Astrocyte (in vitro differentiated cells and primary cell): ENCODE results near the gene TTC27. TPM values are rescaled to one million over a fixed set of nuclear protein-coding genes. Genes with fewer than 3 reads are reported as not detected.

ENCODE experiments used
- DNase-seq: peaks from one replicate; pipeline ENCODE4 v3.0.0-alpha.2; 2010; ENCODE audit warnings: low read depth
- FAIRE-seq: peaks from 2 replicates; lab custom pipeline; 2011; peaks lifted over from hg19 to GRCh38; lab: Jason Lieb, UNC
- H2AFZ ChIP-seq: 2 replicates; pipeline ENCODE4 v1.6.0; 2012; ENCODE audit warnings: low read depth, low read length, inconsistent platforms
- H3K27ac ChIP-seq: 2 replicates; pipeline ENCODE4 v1.5.1; 2011; ENCODE audit warnings: low read depth, low read length, inconsistent platforms
- H3K27me3 ChIP-seq: 2 replicates; pipeline ENCODE4 v1.6.0; 2011; ENCODE audit warnings: low read length, inconsistent platforms; ENCODE audit not compliant: insufficient read depth
- H3K36me3 ChIP-seq: 2 replicates; pipeline ENCODE4 v1.5.1; 2011; ENCODE audit warnings: low read length, inconsistent platforms; ENCODE audit not compliant: insufficient read depth
- H3K4me1 ChIP-seq: 2 replicates; pipeline ENCODE4 v1.5.1; 2011; ENCODE audit warnings: low read length, inconsistent platforms; ENCODE audit not compliant: insufficient read depth
- H3K4me2 ChIP-seq: 2 replicates; pipeline ENCODE4 v1.6.0; 2012; ENCODE audit warnings: low read length, inconsistent platforms
- H3K4me3 ChIP-seq: 2 replicates; pipeline ENCODE4 v1.5.1; 2011; ENCODE audit warnings: low read depth, mild to moderate bottlenecking, low read length, inconsistent platforms; ENCODE audit not compliant: insufficient read depth
- H3K79me2 ChIP-seq: 2 replicates; pipeline ENCODE4 v1.6.0; 2012; ENCODE audit warnings: mild to moderate bottlenecking, low read length, inconsistent platforms; ENCODE audit not compliant: insufficient read depth
- H3K9ac ChIP-seq: 2 replicates; pipeline ENCODE4 v1.6.0; 2012; ENCODE audit warnings: mild to moderate bottlenecking, low read length, inconsistent platforms
- H3K9me3 ChIP-seq: 2 replicates; pipeline ENCODE4 v1.5.1; 2012; ENCODE audit warnings: low read depth, mild to moderate bottlenecking, low read length, inconsistent platforms; ENCODE audit not compliant: insufficient read depth
- H4K20me1 ChIP-seq: 2 replicates; pipeline ENCODE4 v1.6.0; 2012; ENCODE audit warnings: low read length, inconsistent platforms; ENCODE audit not compliant: insufficient read depth
- H3K27ac Mint-ChIP-seq: one replicate; pipeline ENCODE4 v1.8.0; 2021; ENCODE audit warnings: mild to moderate bottlenecking, mixed read lengths; ENCODE audit not compliant: unreplicated experiment
- H3K27me3 Mint-ChIP-seq: one replicate; pipeline ENCODE4 v1.8.0; 2021; ENCODE audit warnings: low read depth, mixed read lengths; ENCODE audit not compliant: unreplicated experiment
- H3K36me3 Mint-ChIP-seq: one replicate; pipeline ENCODE4 v1.8.0; 2021; ENCODE audit warnings: low read depth, mixed read lengths; ENCODE audit not compliant: unreplicated experiment
- H3K4me1 Mint-ChIP-seq: one replicate; pipeline ENCODE4 v1.8.0; 2021; ENCODE audit warnings: low read depth, mixed read lengths; ENCODE audit not compliant: unreplicated experiment
- H3K4me3 Mint-ChIP-seq: one replicate; pipeline ENCODE4 v1.8.0; 2021; ENCODE audit warnings: mild to moderate bottlenecking, moderate library complexity, mixed read lengths; ENCODE audit not compliant: unreplicated experiment
- H3K9me3 Mint-ChIP-seq: one replicate; pipeline ENCODE4 v1.8.0; 2021; ENCODE audit warnings: mild to moderate bottlenecking, mixed read lengths; ENCODE audit not compliant: unreplicated experiment
- EZH2 ChIP-seq: IDR thresholded peaks from 2 replicates; pipeline ENCODE4 v1.6.1; 2012; ENCODE audit warnings: mild to moderate bottlenecking, low read length, inconsistent platforms; ENCODE audit not compliant: insufficient read depth
- total RNA-seq: library from RNA; stranded (reverse); gene quantifications from 2 replicates; pipeline ENCODE4 v1.2.1, GENCODE V29; 2021
- TF ChIP-seq, protein P1 (sequence below): IDR thresholded peaks from 2 replicates; pipeline ENCODE4 v1.5.1; 2011; ENCODE audit warnings: low read depth, mild to moderate bottlenecking, inconsistent platforms, low read length, moderate library complexity; ENCODE audit not compliant: insufficient read depth

The TTC27 gene
- total RNA-seq, 1 donor from 2014 or later, result 25.1 TPM

DNA sequence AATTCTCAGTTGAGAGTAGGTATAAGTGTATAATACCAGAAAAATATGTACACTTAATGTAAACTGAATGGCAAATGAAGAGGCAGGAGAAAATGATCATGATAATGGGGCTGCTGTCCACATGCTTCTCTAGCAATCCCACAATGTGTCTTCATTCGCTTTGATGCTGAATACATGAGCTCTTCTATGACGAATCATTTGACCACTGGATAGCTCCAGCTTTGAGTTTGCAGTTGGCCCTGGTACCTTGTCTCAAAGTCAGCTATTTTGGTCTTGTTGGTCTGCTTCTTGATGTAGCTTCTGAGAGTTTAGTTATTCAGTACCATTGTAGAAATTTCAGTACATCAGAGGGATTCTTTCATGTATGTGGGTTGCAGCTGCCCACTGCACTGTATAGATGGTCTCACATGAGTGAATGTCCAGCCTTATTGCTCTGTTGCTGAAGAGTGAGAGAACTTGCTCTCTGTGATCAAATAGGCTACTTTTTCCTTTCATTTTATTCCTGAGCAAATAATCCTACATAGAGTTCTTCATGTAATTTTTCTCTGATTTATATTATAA, 105.1 kb downstream of the TTC27 start:
- Histone ChIP-seq H3K36me3 (peaks cover 12% of the 10 kb centered on the region), H3K4me3 (no peak overlapping the region), H3K27ac (no peak overlapping the region), H3K4me1 (no peaks in the 10 kb centered on the region), H4K20me1 (peaks cover 4% of the 10 kb centered on the region), H3K79me2 (no peaks in the 10 kb centered on the region), H3K9me3 (no peaks in the 10 kb centered on the region), H3K27me3 (no peaks in the 10 kb centered on the region), H3K4me2 (no peak overlapping the region), H2AFZ (no peak overlapping the region), H3K9ac (no peak overlapping the region)
- no peak overlapping the region for H3K4me3 Mint-ChIP-seq
- no peak for TF ChIP-seq EZH2
- TF ChIP-seq, protein P1, sequence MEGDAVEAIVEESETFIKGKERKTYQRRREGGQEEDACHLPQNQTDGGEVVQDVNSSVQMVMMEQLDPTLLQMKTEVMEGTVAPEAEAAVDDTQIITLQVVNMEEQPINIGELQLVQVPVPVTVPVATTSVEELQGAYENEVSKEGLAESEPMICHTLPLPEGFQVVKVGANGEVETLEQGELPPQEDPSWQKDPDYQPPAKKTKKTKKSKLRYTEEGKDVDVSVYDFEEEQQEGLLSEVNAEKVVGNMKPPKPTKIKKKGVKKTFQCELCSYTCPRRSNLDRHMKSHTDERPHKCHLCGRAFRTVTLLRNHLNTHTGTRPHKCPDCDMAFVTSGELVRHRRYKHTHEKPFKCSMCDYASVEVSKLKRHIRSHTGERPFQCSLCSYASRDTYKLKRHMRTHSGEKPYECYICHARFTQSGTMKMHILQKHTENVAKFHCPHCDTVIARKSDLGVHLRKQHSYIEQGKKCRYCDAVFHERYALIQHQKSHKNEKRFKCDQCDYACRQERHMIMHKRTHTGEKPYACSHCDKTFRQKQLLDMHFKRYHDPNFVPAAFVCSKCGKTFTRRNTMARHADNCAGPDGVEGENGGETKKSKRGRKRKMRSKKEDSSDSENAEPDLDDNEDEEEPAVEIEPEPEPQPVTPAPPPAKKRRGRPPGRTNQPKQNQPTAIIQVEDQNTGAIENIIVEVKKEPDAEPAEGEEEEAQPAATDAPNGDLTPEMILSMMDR, result no peak
- H3K27ac Mint-ChIP-seq, result no peak overlapping the region
- no peak for DNase-seq
- no peaks in the 10 kb centered on the region for H3K27me3 Mint-ChIP-seq
- no peaks in the 10 kb centered on the region for H3K9me3 Mint-ChIP-seq
- H3K36me3 Mint-ChIP-seq, result peaks cover 4% of the 10 kb centered on the region
- FAIRE-seq, result no peak
- H3K4me1 Mint-ChIP-seq, result peaks cover 7% of the 10 kb centered on the region

DNA sequence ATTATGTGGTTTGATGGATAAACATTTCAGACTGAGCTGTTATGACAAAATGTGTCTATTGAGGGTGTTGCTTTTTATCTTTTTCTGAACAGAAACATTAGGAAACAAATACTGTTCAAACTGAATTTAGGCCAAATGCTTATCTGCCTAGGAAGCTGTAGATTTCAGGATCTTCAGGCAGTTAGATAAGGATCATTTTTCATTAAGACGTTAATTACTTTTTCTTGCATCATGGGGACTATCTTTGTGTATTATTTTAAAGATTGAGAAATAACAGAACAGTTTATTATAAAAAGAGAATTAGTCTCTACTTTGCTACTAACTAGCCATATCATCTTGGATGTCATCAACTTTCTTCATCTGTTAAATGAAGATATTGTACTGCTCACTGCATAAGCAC, 107.5 kb downstream of the TTC27 start:
- Histone ChIP-seq H3K4me3 (no peak overlapping the region), H3K79me2 (no peaks in the 10 kb centered on the region), H3K9ac (no peak overlapping the region), H3K9me3 (no peaks in the 10 kb centered on the region), H2AFZ (no peak overlapping the region), H3K27ac (no peak overlapping the region), H4K20me1 (peaks cover 4% of the 10 kb centered on the region), H3K36me3 (peaks cover 14% of the 10 kb centered on the region), H3K27me3 (no peaks in the 10 kb centered on the region), H3K4me1 (no peaks in the 10 kb centered on the region), H3K4me2 (no peak overlapping the region)
- H3K4me1 Mint-ChIP-seq, result peaks cover 7% of the 10 kb centered on the region
- DNase-seq, result peak; percentile 52
- H3K4me3 Mint-ChIP-seq, result no peak overlapping the region
- FAIRE-seq, result peak; percentile 37
- no peak for TF ChIP-seq EZH2
- TF ChIP-seq, protein P1, result no peak
- no peaks in the 10 kb centered on the region for H3K9me3 Mint-ChIP-seq
- peaks cover 4% of the 10 kb centered on the region for H3K36me3 Mint-ChIP-seq
- no peaks in the 10 kb centered on the region for H3K27me3 Mint-ChIP-seq
- no peak overlapping the region for H3K27ac Mint-ChIP-seq

DNA sequence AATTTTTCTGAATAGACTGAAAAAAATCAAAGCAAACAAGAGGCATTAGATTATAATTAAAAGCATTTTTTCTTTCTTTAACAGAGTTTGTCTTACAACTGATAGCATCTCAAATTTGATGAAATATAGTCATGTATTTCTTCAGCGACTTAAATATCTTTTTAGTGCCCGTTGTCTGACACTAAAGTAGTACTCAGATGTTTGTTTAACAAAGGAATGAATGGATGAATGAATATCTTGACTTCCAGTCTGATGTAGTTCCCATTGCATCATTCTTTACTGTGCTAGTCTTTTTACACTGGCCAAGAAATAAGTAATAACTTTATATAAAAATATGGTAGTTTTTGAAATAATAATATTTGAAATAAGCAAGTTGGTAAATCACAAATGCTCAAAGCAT, 111.1 kb downstream of the TTC27 start:
- TF ChIP-seq EZH2, result no peak
- TF ChIP-seq, protein P1, result no peak
- no peak for DNase-seq
- H3K27me3 Mint-ChIP-seq, result no peaks in the 10 kb centered on the region
- Histone ChIP-seq H3K9me3 (no peaks in the 10 kb centered on the region), H4K20me1 (no peaks in the 10 kb centered on the region), H3K79me2 (no peaks in the 10 kb centered on the region), H3K27me3 (no peaks in the 10 kb centered on the region), H3K9ac (no peak overlapping the region), H3K4me1 (no peaks in the 10 kb centered on the region), H3K27ac (no peak overlapping the region), H2AFZ (no peak overlapping the region), H3K4me3 (no peak overlapping the region), H3K36me3 (peaks cover 14% of the 10 kb centered on the region), H3K4me2 (no peak overlapping the region)
- no peak overlapping the region for H3K4me3 Mint-ChIP-seq
- H3K9me3 Mint-ChIP-seq, result no peaks in the 10 kb centered on the region
- H3K27ac Mint-ChIP-seq, result no peak overlapping the region
- FAIRE-seq, result no peak
- H3K36me3 Mint-ChIP-seq, result peaks cover 4% of the 10 kb centered on the region
- H3K4me1 Mint-ChIP-seq, result no peaks in the 10 kb centered on the region
